RPMI7951 (cell line): Measurements from ENCODE around the gene CNGA3. TPM values are rescaled to one million over a fixed set of nuclear protein-coding genes. Genes with fewer than 3 reads are reported as not detected.
"Not testable (repeated sequence)": the region's sequence is repeated elsewhere in the genome, so short reads cannot be mapped to it uniquely, and the experiment has no call there.

Experiments used
- DNase-seq: peaks from one replicate; pipeline ENCODE4 v3.0.0-alpha.2; 2012; ENCODE audit warnings: low read depth
- total RNA-seq: library from RNA; depleted of rRNA; stranded (reverse); fragments of >200 nt; shearing (Covaris generic); gene quantifications from 2 replicates; pipeline ENCODE4 v1.2.3, GENCODE V29; 2014; rRNA removed

CNGA3 gene
- not detected in 2 replicates for total RNA-seq

DNA sequence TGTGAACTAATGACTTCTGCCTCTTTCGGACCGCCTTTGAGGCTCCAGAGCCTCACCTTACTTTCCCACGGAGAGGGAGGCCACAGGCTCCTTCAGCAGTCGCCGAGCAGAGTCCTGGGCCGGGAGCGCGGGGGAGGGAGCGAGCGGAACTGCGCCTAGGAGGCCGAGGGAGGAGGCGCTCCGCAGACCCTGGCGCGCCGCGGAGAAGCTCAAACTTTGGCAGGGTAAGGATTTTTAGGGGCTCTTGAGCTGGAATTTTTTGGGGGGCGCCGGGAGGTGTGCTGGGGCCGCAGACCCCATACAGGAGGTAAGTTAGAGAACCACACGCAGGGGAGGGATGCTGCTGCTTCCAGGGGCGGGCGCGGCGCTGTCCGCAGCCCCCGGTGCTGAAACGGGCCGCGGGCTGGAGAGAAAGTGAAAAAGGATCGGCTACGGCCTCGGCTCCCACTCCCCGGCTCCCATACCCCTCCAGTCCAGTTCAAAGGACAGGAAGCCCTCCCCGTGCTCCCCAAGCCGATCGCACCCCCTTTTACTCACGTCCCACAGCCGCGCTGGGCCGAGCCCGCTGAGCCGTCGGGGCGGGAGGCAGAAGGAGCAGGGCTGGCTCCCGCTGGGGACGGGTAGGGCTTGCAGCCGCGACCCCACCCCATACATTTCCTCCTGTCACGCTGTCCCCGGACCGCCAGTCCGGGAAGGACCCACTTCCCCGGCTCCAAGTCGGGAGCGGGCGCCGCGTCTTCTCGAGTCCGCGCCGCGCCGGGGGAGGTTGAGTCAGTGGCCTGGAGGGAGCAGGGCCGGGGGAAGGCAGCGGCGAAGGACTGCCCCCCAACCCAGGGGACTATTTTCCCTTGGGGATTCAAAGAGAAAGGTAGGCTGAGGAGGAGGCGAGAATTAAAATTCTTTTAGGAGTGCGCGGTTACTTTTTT lies at the start of gene CNGA3:
CNGA3 (plus strand) TSS at position 146 of the 926 bp plus-strand sequence. CDS start 23,520 bp downstream, outside the sequence.
- DNase-seq, result peak; percentile 22

DNA sequence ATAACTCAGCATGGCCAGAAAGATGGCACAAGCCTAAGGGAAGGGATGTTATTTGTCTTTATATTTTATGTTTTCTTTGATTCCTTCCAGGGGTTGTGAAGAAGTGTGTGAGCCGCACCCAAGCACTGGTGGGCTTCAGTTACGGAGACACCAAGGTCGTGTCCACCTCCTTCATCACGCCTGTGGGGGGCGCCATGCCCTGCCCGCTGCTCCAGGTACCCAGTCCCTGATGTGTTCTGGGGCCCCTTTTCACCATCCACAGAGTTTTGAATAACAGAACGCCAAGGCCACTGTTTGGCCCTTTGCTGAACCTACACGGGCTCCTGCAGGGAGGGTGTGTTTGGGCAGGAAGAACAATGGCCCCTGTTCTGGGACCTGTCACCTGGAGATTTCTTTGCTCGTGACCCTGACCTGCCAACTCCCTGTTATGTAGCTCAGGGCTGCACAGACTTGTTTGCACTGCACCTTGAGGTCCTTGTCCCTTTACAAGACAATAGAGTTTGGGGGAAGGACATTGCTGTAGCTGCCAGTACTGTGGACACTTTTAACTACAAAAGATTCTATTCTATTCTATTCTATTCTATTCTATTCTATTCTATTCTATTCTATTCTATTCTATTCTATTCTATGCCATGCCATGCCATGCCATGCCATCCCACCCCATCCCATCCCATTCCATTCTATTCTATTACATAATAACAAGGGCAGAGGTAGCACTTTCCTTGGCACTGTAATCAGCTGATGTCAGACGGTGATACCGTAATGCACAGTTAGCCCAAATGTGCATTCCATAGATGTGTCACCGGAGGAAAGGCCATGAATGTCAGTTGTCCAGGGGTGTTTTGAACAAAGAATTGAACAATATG lies 48.2 kb upstream of the CNGA3 start:
- no peak for DNase-seq

DNA sequence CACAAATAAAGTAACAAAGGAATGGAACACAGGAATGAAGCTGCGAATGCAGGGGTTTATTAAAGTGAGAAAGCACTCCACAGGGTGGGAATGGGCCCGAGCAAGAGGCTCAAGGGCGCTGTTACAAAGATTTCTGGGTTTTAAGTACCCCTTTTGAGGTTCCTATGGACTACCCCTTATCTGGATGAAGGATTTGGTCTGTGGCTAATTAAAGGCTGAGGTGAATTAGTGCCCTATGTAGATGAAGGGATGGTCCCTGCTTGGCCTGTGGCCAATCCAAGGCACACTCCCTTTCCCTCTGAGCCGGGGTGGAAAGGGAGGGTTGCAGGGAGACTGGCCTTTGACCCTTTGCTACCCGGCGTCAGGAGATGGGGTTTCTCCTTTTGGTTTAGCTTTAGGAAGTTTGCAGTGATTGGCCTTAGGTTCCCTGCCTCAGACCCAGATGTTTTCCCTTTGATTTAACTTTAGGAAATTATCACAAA lies 47.5 kb upstream of the CNGA3 start:
- no peak for DNase-seq

GRCh38 chr2:98299211-98299905 lies 46.9 kb upstream of the CNGA3 start:
- DNase-seq, result no peak

DNA sequence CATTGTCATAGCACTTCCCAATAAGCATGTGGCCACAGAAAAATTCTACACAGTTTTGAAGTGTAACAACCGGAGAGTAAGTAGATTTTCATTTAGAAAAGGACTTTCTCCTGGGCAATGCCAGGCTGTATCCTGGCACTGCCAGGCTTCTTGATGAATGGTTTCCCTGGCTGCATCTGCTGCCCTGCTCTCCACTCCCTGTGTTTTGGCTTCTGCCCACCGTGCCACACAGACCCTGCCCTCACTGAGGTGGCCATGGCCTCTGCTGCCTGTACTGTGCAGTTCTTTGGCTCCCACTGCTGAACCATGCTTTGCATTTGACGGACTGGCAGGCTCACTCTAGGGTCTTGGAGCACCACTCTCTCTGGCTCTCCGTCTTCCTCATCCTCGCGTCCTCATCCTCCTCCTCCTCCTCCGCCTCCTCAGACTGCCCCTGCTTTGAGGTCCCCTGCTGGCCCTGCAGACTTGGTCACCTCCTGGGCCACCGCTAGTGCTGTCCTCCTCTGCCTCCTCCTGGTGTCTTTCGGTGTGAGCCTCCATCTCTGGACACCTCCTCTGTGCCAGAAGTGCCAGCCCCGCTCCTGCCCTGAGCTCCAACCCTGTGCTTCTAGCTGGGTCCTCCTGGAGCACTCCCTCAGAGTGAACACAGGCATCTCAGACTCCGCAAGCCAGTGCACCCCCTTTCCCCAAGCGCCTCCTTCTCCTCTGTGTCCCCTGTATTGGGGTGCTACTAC lies 45.9 kb upstream of the CNGA3 start:
- DNase-seq, result no peak

GRCh38 chr2:98301469-98301868 lies 44.8 kb upstream of the CNGA3 start:
- DNase-seq, result no peak

DNA sequence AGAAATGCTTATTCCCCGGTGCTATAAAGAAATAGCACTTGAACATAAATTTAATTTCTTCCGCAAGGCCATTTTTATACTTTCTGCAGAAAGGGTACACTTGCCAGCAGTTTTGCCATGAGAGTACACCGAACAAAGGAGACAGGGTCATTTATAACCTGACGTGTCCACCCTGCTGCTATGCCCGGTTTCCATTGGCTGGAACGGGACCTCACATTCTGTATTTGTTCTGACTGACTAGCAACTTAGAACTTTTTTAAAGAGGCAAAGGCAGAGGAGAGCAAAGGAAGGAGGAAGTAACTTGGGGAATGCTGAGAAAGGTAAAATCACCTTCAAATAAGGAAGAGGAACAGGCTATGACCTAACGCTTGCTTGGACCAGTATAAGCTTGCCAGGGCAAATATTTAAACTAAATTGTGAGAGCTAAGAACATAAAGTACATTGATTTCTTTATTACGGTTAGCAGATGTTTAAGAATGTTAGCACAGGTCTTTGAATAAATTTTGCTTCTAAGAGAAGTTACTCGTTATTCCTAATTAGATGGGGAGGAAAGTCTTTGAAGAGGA lies 39.0 kb upstream of the CNGA3 start:
- DNase-seq, result not testable (repeated sequence)

- peak; percentile 38 for DNase-seq
Observed at GRCh38 chr2:98308068-98308467, 38.2 kb upstream of the CNGA3 start.

DNA sequence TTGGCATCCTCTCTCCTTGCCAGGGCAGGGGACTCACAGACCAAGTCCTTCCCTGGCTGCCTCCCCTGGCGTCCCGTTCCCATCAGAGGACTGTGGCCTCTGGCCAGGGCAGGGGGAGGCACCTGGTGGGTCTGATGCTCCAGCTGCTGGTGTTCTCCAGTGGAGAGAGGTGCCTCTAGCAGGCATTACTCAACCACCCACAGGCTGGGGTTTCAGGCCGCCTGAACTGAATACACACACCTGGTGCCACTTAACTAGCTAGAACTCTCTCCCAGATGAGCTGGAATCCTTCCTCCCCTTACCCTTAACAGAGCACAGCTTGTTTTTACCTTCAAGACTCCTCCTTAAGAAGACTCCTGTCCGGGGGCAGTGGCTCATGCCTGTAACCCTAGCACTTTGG lies 37.7 kb upstream of the CNGA3 start:
- no peak for DNase-seq

- no peak for DNase-seq
Observed at GRCh38 chr2:98309580-98309979, 36.7 kb upstream of the CNGA3 start.

DNA sequence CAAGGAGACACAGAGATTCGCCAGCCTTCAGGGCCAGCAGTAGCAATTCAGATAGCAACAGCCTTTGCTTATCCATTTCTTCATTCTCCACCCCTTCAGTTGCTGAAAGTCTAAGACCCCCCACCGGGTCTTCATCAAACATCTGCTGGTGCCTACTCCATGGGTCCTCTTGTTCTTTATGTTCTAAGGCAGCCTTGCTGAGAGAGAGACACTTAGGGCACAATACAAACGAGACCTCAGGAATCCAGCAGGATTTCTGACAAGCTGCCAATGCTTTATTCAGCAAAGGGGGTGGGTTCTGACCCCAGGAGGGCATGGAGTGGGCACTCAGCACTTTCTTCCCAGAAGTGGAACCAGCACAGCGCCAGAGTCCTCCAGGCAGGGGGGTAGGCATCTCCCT lies 36.2 kb upstream of the CNGA3 start:
- DNase-seq, result no peak

- DNase-seq, result no peak
Observed at GRCh38 chr2:98311090-98311489, 35.2 kb upstream of the CNGA3 start.

DNA sequence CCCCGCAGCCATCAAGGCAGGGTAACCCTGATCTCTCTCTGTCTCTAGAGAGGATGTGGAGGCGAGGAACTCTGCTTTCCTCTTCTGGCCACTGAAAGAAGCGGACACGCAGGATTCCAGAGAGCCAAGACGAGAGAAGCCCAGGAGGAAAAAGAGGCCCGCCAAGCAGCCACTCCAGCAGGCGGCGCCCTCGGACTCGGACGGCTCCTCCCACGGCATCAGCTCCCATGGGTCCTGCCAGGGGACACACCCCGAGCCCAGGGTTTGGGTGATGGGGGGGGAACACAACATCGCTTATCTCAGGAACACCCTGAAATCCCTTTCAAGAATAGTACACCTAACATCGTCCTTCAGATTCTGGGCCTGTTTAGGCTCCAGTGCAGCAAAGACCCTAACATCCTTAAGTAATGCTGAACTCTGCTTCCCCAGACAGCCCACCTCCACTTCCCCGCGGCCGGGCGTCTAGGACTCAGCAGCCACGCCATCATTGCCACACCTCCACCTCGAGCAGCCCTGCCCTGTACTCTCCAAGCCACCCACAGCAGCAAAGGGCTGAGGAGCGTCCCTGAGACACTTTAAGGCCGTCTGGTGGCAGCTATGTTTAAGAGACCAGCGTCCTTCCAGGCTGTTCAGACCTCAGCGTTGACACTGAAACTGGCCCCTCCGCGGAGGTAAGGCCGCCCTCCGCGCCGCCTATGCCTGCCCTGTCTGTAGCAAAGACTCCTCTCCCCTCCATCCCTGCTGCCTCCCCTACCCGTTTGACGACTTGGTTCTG lies 34.3 kb upstream of the CNGA3 start:
- no peak for DNase-seq

GRCh38 chr2:98313492-98314250 lies 32.6 kb upstream of the CNGA3 start:
- DNase-seq, result no peak

DNA sequence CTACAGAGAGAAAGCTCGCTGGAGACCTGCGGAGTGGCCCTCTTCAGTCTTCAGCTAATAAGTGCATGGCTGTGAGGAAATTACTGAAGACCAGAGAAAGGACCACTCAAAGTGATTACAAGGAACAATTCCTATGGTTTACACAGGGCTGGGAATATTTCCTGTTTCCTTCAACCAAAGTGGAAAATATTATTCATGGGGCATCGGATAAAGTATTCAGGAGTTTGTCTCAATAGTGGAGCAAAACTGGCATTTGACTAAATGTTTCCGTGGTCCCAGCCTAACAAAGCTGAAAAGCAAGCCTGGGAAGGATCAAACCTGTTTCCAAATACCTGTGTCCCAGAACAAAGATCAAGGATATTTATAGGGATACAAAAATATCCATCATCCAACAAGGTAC lies 32.0 kb upstream of the CNGA3 start:
- no peak for DNase-seq

DNA sequence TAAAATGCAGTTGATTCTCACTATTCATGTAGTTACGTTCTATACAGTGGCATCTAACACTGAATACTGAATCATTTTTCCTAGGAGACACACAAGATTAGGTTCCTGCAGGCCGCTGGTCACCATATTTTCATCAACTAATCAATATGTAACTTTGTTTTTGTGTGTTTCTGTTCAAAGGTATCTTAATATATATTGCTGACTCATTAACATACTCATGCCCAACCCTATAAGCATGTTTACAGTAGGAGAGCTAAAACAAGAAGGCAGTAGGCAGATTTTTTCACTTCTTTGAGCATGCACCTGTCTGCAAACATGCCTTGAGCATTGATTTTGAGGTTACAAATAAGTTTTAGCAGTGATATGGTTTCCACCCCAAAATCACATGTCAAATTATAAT lies 30.3 kb upstream of the CNGA3 start:
- no peak for DNase-seq

GRCh38 chr2:98317214-98317613 lies 29.0 kb upstream of the CNGA3 start:
- DNase-seq, result no peak

DNA sequence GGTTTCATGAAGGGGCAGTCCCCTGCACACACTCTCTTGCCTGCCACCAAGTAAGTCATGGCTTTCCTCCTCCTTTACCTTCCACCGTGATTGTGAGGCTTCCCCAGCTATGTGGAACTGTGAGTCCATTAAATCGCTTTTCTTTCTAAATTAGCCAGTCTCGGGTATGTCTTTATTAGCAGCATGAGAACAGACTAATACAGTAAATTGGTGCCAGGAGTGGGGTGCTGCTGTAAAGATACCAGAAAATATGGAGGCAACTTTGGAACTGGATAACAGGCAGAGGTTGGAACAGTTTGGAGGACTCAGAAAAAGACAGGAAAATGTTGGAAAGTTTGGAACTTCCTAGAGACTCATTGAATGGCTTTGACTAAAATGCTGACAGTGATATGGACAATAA lies 26.1 kb upstream of the CNGA3 start:
- not testable (repeated sequence) for DNase-seq

- peak; percentile 41 for DNase-seq
Observed at GRCh38 chr2:98324181-98324580, 22.1 kb upstream of the CNGA3 start.
